A549 (cell line): ENCODE results near the gene CNTN5. TPM values are rescaled to one million over a fixed set of nuclear protein-coding genes. Genes with fewer than 3 reads are reported as not detected.

Source experiments
- ATAC-seq, 2 experiments: fragments of 200-7000 bp in 1 of 2; fragments of >200 bp in 1 of 2; cut with Nextera tagmentation in 1 of 2; cut with Tn5 transposase in 1 of 2; 3 replicates each; pipeline versions ENCODE4 v1.8.0 to v1.9.1; 2018 to 2020; ENCODE audit warnings: mild to moderate bottlenecking in 1 of 2, moderate library complexity in 1 of 2
- CTCF ChIA-PET: fragments of 300-600 bp; sonication (Branson Sonifier 250); formaldehyde crosslinking; extraction: SDS; loops from one replicate; lab custom pipeline; 2021; ENCODE audit warnings: antibody characterized with exemption, inconsistent platforms; lab: Yijun Ruan, JAX
- POLR2A ChIA-PET: fragments of 350-600 bp; formaldehyde crosslinking; extraction: SDS; loops from one replicate; lab custom pipeline; 2021; ENCODE audit warnings: antibody characterized with exemption, inconsistent platforms; lab: Yijun Ruan, JAX
- DNase-seq, 2 experiments: peaks; one replicate each; pipeline versions ENCODE4 v3.0.0 to v3.0.0-alpha.2; 2011 to 2016; ENCODE audit warnings: low read depth in 1 of 2, low spot score in 1 of 2
- FAIRE-seq: peaks from 2 replicates; lab custom pipeline; 2011; peaks lifted over from hg19 to GRCh38; lab: Jason Lieb, UNC
- H3K27ac ChIP-seq, 2 experiments: fragments of >200 bp; sonication (Bioruptor Twin); formaldehyde crosslinking; 3 replicates each; pipeline ENCODE4 v1.5.1; 2016 to 2017
- H3K4me1 ChIP-seq: fragments of >200 bp; sonication (Bioruptor Twin); formaldehyde crosslinking; 3 replicates; pipeline ENCODE4 v1.6.1; 2016
- H3K4me2 ChIP-seq: fragments of >200 bp; sonication (Bioruptor Twin); formaldehyde crosslinking; 3 replicates; pipeline ENCODE4 v1.6.1; 2016
- H3K4me3 ChIP-seq: fragments of >200 bp; sonication (Bioruptor Twin); formaldehyde crosslinking; 3 replicates; pipeline ENCODE4 v1.5.1; 2016
- H3K9me3 ChIP-seq: fragments of >200 bp; sonication (Bioruptor Twin); formaldehyde crosslinking; 3 replicates; pipeline ENCODE4 v1.6.1; 2016
- ATOH8 ChIP-seq: fragments of 250-450 bp; sonication (Bioruptor Pico); IDR thresholded peaks from 2 replicates; pipeline ENCODE4 v1.5.0; 2020; ENCODE audit warnings: low read depth, mild to moderate bottlenecking, moderate library complexity
- BHLHE40 ChIP-seq: IDR thresholded peaks from 2 replicates; pipeline ENCODE4 v1.6.1; 2012; ENCODE audit warnings: low read depth, low read length, inconsistent platforms
- CBX2 ChIP-seq: fragments of 200-600 bp; sonication (generic); IDR thresholded peaks from 2 replicates; pipeline ENCODE4 v1.6.1; 2016; ENCODE audit warnings: low read depth, mild to moderate bottlenecking, borderline replicate concordance
- CHD2 ChIP-seq: fragments of 150-350 bp; IDR thresholded peaks from 2 replicates; pipeline ENCODE4 v1.6.1; 2014; ENCODE audit warnings: low read length; ENCODE audit not compliant: partially characterized antibody
- CHD4 ChIP-seq: fragments of 200-600 bp; sonication (generic); IDR thresholded peaks from 2 replicates; pipeline ENCODE4 v1.6.1; 2016; ENCODE audit warnings: antibody characterized with exemption, mild to moderate bottlenecking, borderline replicate concordance
- ELK1 ChIP-seq: fragments of 150-350 bp; IDR thresholded peaks from 2 replicates; pipeline ENCODE4 v1.6.1; 2014; ENCODE audit warnings: low read depth, mild to moderate bottlenecking, low read length
- HEYL ChIP-seq: fragments of 250-450 bp; sonication (Bioruptor Pico); IDR thresholded peaks from 2 replicates; pipeline ENCODE4 v1.8.0; 2021; ENCODE audit warnings: mild to moderate bottlenecking, moderate library complexity
- HMGXB4 ChIP-seq: fragments of 250-450 bp; sonication (Bioruptor Pico); IDR thresholded peaks from 2 replicates; pipeline ENCODE4 v1.5.0; 2021; ENCODE audit warnings: mild to moderate bottlenecking, moderate library complexity, borderline replicate concordance
- HOXA7 ChIP-seq: fragments of 250-450 bp; sonication (Bioruptor Pico); IDR thresholded peaks from 2 replicates; pipeline ENCODE4 v1.5.0; 2020; ENCODE audit warnings: mild to moderate bottlenecking, moderate library complexity
- HOXB13 ChIP-seq: fragments of 250-450 bp; sonication (Bioruptor Pico); IDR thresholded peaks from 2 replicates; pipeline ENCODE4 v1.5.0; 2020; ENCODE audit warnings: low read depth, mild to moderate bottlenecking, moderate library complexity
- HOXB5 ChIP-seq: fragments of 250-450 bp; sonication (Bioruptor Pico); IDR thresholded peaks from 2 replicates; pipeline ENCODE4 v1.5.0; 2020; ENCODE audit warnings: mild to moderate bottlenecking, moderate library complexity
- KDM1A ChIP-seq: fragments of 200-600 bp; sonication (generic); IDR thresholded peaks from 2 replicates; pipeline ENCODE4 v1.6.1; 2016; ENCODE audit warnings: low read depth, mild to moderate bottlenecking
- MAX ChIP-seq: IDR thresholded peaks from 2 replicates; pipeline ENCODE4 v1.6.1; 2012
- MAZ ChIP-seq: fragments of 150-350 bp; IDR thresholded peaks from 2 replicates; pipeline ENCODE4 v1.6.1; 2014; ENCODE audit warnings: antibody characterized with exemption, low read depth, low read length, borderline replicate concordance
- MYC ChIP-seq: IDR thresholded peaks from 2 replicates; pipeline ENCODE4 v1.6.1; 2012; ENCODE audit warnings: mild to moderate bottlenecking, inconsistent platforms, low read length, improper control_type of control experiment, borderline replicate concordance
- NPAS2 ChIP-seq: fragments of 250-450 bp; sonication (Bioruptor Pico); IDR thresholded peaks from 2 replicates; pipeline ENCODE4 v1.8.0; 2022; ENCODE audit warnings: mild to moderate bottlenecking, moderate library complexity, borderline replicate concordance
- NR3C1 ChIP-seq: fragments of >200 bp; sonication (Bioruptor Twin); formaldehyde crosslinking; IDR thresholded peaks from 3 replicates; pipeline ENCODE4 v1.6.1; 2017
- POLR2A ChIP-seq: IDR thresholded peaks from 2 replicates; pipeline ENCODE4 v1.6.1; 2012; ENCODE audit warnings: mild to moderate bottlenecking, low read length
- POLR2AphosphoS2 ChIP-seq: conservative IDR thresholded peaks from 2 replicates; pipeline ENCODE4 v1.6.1; 2012; ENCODE audit warnings: low read length, improper control_type of control experiment, inconsistent platforms
- RFX5 ChIP-seq: fragments of 450-650 bp; IDR thresholded peaks from 2 replicates; pipeline ENCODE4 v1.7.1; 2014; ENCODE audit warnings: antibody characterized with exemption, mild to moderate bottlenecking, moderate library complexity
- RNF2 ChIP-seq: fragments of 200-600 bp; sonication (generic); IDR thresholded peaks from 2 replicates; pipeline ENCODE4 v1.6.1; 2016; ENCODE audit warnings: low read depth, mild to moderate bottlenecking, antibody characterized with exemption, moderate library complexity, borderline replicate concordance
- USF2 ChIP-seq: fragments of 450-650 bp; IDR thresholded peaks from 2 replicates; pipeline ENCODE4 v1.6.1; 2014; ENCODE audit warnings: antibody characterized with exemption
- ZC3H11A ChIP-seq: fragments of 450-650 bp; IDR thresholded peaks from 2 replicates; pipeline ENCODE4 v1.6.1; 2014; ENCODE audit warnings: antibody characterized with exemption, mild to moderate bottlenecking
- ZFP36 ChIP-seq: fragments of 450-650 bp; IDR thresholded peaks from 2 replicates; pipeline ENCODE4 v1.6.1; 2014; ENCODE audit warnings: borderline replicate concordance; ENCODE audit not compliant: partially characterized antibody
- ZNF302 ChIP-seq: fragments of 250-450 bp; sonication (Bioruptor Pico); IDR thresholded peaks from 2 replicates; pipeline ENCODE4 v1.9.0; 2021; ENCODE audit warnings: inconsistent platforms, mild to moderate bottlenecking, moderate library complexity
- ZSCAN20 ChIP-seq: fragments of 250-450 bp; sonication (Bioruptor Pico); IDR thresholded peaks from 2 replicates; pipeline ENCODE4 v1.8.0; 2022; ENCODE audit warnings: mild to moderate bottlenecking, moderate library complexity
- WGBS: methylation state at CpG from one replicate; pipeline ENCODE4 v1.1.6; 2017; ENCODE audit errors: missing lambda C conversion rate; 5-methylcytosine and 5-hydroxymethylcytosine counted together
- polyA plus RNA-seq, 4 experiments: library from polyadenylated mRNA; depleted of rRNA in 3 of 4; stranded (reverse); fragments of >200 nt; fragmentation: RNase III in 1 of 4; extraction: RNeasy Plus Mini Kit Qiagen cat#74134 plus additional on column Dnase treatment in 1 of 4; gene quantifications; 2 replicates in 3 of 4; 3 replicates in 1 of 4; pipeline ENCODE4 v1.2.3, GENCODE V29; 2011 to 2017

Gene CNTN5
- polyA plus RNA-seq, 2 of the 4 experiments (the other 2 are of a cell fraction): 0.08 TPM; not detected in 1

- CTCF ChIA-PET: no interaction called here
- H3K4me3 ChIP-seq: no peak overlapping the region
- H3K27ac ChIP-seq: no peak overlapping the region
- peaks cover 5% of the 10 kb centered on the region; the same call in 1 of the 3 replicates for H3K4me1 ChIP-seq
- H3K9me3 ChIP-seq: no peaks in the 10 kb centered on the region
- DNase-seq (no peak), ATAC-seq (no peak), FAIRE-seq (no peak)
- H3K4me2 ChIP-seq: no peak overlapping the region
- TF ChIP-seq NR3C1 (no peak), ZFP36 (no peak), ELK1 (no peak), CHD2 (no peak), USF2 (no peak), RFX5 (no peak), CBX2 (no peak), ZNF302 (CRISPR knock-in tag) (no peak), HMGXB4 (CRISPR knock-in tag) (no peak), ZSCAN20 (no peak), KDM1A (no peak), HOXB5 (no peak), ZC3H11A (no peak), NPAS2 (CRISPR knock-in tag) (no peak), CHD4 (no peak), MAZ (no peak), MYC (no peak)
- POLR2A ChIA-PET: no interaction called here
- 13% methylated on average over 2 of the region's 2 CpGs for WGBS
Observed at GRCh38 chr11:99979042-99979441, 958.3 kb downstream of the CNTN5 start.

GRCh38 chr11:99987821-99988470 lies 967.2 kb downstream of the CNTN5 start:
- 10% methylated on average over 2 of the region's 2 CpGs for WGBS
- POLR2A ChIA-PET: no interaction called here
- Histone ChIP-seq H3K4me2 (0 out of 3 replicates have a peak overlapping the region, but pooled peaks have one; percentile 16), H3K9me3 (no peaks in the 10 kb centered on the region), H3K4me3 (no peak overlapping the region), H3K27ac (no peak overlapping the region), H3K4me1 (no peaks in the 10 kb centered on the region)
- DNase-seq (no peak), FAIRE-seq (no peak), ATAC-seq (no peak)
- no peak for TF ChIP-seq NPAS2 (CRISPR knock-in tag)
- no peak for TF ChIP-seq HOXA7 (CRISPR knock-in tag)
- no peak for TF ChIP-seq HOXB13 (CRISPR knock-in tag)
- no peak for TF ChIP-seq RNF2
- TF ChIP-seq CHD2: no peak
- TF ChIP-seq POLR2A: no peak
- no peak for TF ChIP-seq HEYL
- TF ChIP-seq ATOH8 (CRISPR knock-in tag): no peak
- no peak for TF ChIP-seq HOXB5
- no peak for TF ChIP-seq POLR2AphosphoS2
- TF ChIP-seq BHLHE40: no peak
- TF ChIP-seq CHD4: no peak
- TF ChIP-seq MAX: no peak
- CTCF ChIA-PET: no interaction called here
